Ovary (tissue), 9 donors: ENCODE measurements around the gene ACTRT3. TPM values are rescaled to one million over a fixed set of nuclear protein-coding genes. Genes with fewer than 3 reads are reported as not detected.

Experiments used
- DNase-seq, 5 donors: peaks; one replicate each; pipeline ENCODE4 v3.0.0-alpha.2; 2019 to 2020
- H3K27ac ChIP-seq, 2 donors: fragments of 200-600 bp; one replicate each; pipeline versions ENCODE4 v1.5.1 to v1.8.0; 2019 to 2022
- H3K27me3 ChIP-seq: fragments of 200-600 bp; one replicate; pipeline ENCODE4 v1.8.0; 2022
- H3K36me3 ChIP-seq: fragments of 200-600 bp; sonication (generic); one replicate; pipeline ENCODE4 v1.5.1; 2019
- H3K4me1 ChIP-seq: one replicate; pipeline ENCODE4 v1.8.1; 2013; ENCODE audit warnings: mild to moderate bottlenecking, moderate library complexity; ENCODE audit not compliant: insufficient read depth
- H3K4me3 ChIP-seq: fragments of 200-600 bp; sonication (generic); one replicate; pipeline ENCODE4 v1.5.1; 2017
- H3K9me3 ChIP-seq, 2 donors: fragments of 200-600 bp in 1 of 2; sonication (generic) in 1 of 2; one replicate each; pipeline versions ENCODE4 v1.5.1 to v1.8.1; 2013 to 2019; ENCODE audit warnings: mild to moderate bottlenecking in 1 of 2, moderate library complexity in 1 of 2
- CTCF ChIP-seq, 3 donors: fragments of 450-650 bp in 2 of 3; fragments of 200-600 bp in 1 of 3; IDR thresholded peaks; one replicate each; pipeline versions ENCODE4 v1.5.1 to v1.8.0; 2016 to 2022; ENCODE audit warnings: antibody characterized with exemption in 3 of 3, mild to moderate bottlenecking in 1 of 3
- EP300 ChIP-seq: sonication (generic); formaldehyde crosslinking; IDR thresholded peaks from one replicate; pipeline ENCODE4 v1.6.1; 2017; ENCODE audit warnings: antibody characterized with exemption
- POLR2A ChIP-seq: fragments of 450-650 bp; IDR thresholded peaks from one replicate; pipeline ENCODE4 v1.6.1; 2017; ENCODE audit warnings: antibody characterized with exemption, mild to moderate bottlenecking, moderate library complexity
- WGBS, 3 donors: extraction: QIAGEN DNeasy Blood & Tissue Kit in 1 of 3; methylation state at CpG; one replicate each; pipeline versions ENCODE4 v1.1.5 to v1.1.7; 2013 to 2017; 5-methylcytosine and 5-hydroxymethylcytosine counted together
- intact Hi-C, 4 donors: fragments of 100-400 bp; cut with DNase I; formaldehyde crosslinking; loops; one replicate each; pipeline versions ENCODE4 v1.11.0 to v1.15.1; 2022 to 2023
- polyA plus RNA-seq, 2 donors: library from polyadenylated mRNA; stranded (reverse); fragments of 200-250 nt in 1 of 2; fragments of 350-450 nt in 1 of 2; fragmentation: Illumina TruSeq in 1 of 2; extraction: RNeasy Lipid Tissue Mini Kit (QIAGEN cat#74804) in 1 of 2; gene quantifications; one replicate each; pipeline ENCODE4 v1.2.3, GENCODE V29; 2013 to 2014
- total RNA-seq, 7 donors: library from RNA; depleted of rRNA in 2 of 7; stranded (reverse); fragments of >200 nt in 2 of 7; fragmentation: NEBNext Ultra II Directional in 3 of 7; extraction: Animal tissue kit (Norgen Biotek cat#: 25700) in 3 of 7; gene quantifications; one replicate each; pipeline versions ENCODE4 v1.1.0 to v1.2.4, GENCODE V29; 2016 to 2023
- donor health status: DM: no; HTN: no; CAD: no; lungs with moderate emphysema.
- donor health status: DM: no; HTN: no; CAD: no.
- donor health status: Bipolar disorder and iron deficiency.
- donor health status: DM: yes; HTN: yes; CAD: no.
- donor health status: DM: no; HTN: no; CAD: no.
- donor health status: DM: yes; HTN: yes; CAD: no.

Gene ACTRT3
- total and polyA plus RNA-seq, 9 donors: 0.34 to 3.8 (median 2.5) TPM

GRCh38 chr3:169754711-169755110 is 14.7 kb downstream of the ACTRT3 start:
- H3K9me3 ChIP-seq: no peaks in the 10 kb centered on the region
- 82 to 89% (median 82%) methylated on average over 3 of the region's 3 CpGs for WGBS, 3 donors
- intact Hi-C loops: no loop called here
- DNase-seq: no peak
- TF ChIP-seq POLR2A (no peak), CTCF (IDR thresholded peaks at IDR 0.05) (no peak), EP300 (no peak)
- no peak overlapping the region for H3K27ac ChIP-seq
- H3K36me3 ChIP-seq: no peaks in the 10 kb centered on the region
- H3K27me3 ChIP-seq: no peaks in the 10 kb centered on the region
- no peaks in the 10 kb centered on the region for H3K4me1 ChIP-seq
- H3K4me3 ChIP-seq: no peak overlapping the region

- Histone ChIP-seq H3K4me3 (no peak overlapping the region), H3K27ac (no peak overlapping the region), H3K9me3 (no peaks in the 10 kb centered on the region), H3K4me1 (no peaks in the 10 kb centered on the region), H3K36me3 (no peaks in the 10 kb centered on the region), H3K27me3 (no peaks in the 10 kb centered on the region)
- DNase-seq: no peak
- no peak for TF ChIP-seq EP300
- TF ChIP-seq CTCF (IDR thresholded peaks at IDR 0.05): no peak
- TF ChIP-seq POLR2A: no peak
- WGBS, 3 donors: 77 to 81% (median 78%) methylated on average over 2 of the region's 2 CpGs
- intact Hi-C loops: no loop called here
Measured at GRCh38 chr3:169751875-169752274, 17.5 kb downstream of the ACTRT3 start.

- Histone ChIP-seq H3K4me1 (no peaks in the 10 kb centered on the region), H3K27ac (no peak overlapping the region), H3K36me3 (no peaks in the 10 kb centered on the region), H3K4me3 (no peak overlapping the region), H3K27me3 (no peaks in the 10 kb centered on the region), H3K9me3 (no peaks in the 10 kb centered on the region)
- intact Hi-C loops: no loop called here
- TF ChIP-seq POLR2A (no peak), EP300 (no peak), CTCF (IDR thresholded peaks at IDR 0.05) (no peak)
- 1 to 41% (median 6%) methylated on average over 2 of the region's 2 CpGs for WGBS, 3 donors
- DNase-seq: no peak
Measured at GRCh38 chr3:169750665-169751064, 18.7 kb downstream of the ACTRT3 start.

- intact Hi-C loops: loop anchor here in 2 of 4 donors (5.0 to 10.0 kb wide), 3 partner anchors 84 to 604 kb away; partner anchors contain the start of gene MECOM (in 1 of the 2)
Measured at GRCh38 chr3:169748670-169749069, 20.7 kb downstream of the ACTRT3 start.

More at GRCh38 chr3:169748670-169749069, 20.7 kb downstream of the ACTRT3 start:
- WGBS, 3 donors: 67 to 77% (median 71%) methylated on average over 3 of the region's 3 CpGs
- no peak overlapping the region for H3K27ac ChIP-seq
- H3K4me3 ChIP-seq: no peak overlapping the region
- no peaks in the 10 kb centered on the region for H3K4me1 ChIP-seq
- no peaks in the 10 kb centered on the region for H3K9me3 ChIP-seq
- no peaks in the 10 kb centered on the region for H3K27me3 ChIP-seq
- TF ChIP-seq EP300 (no peak), CTCF (IDR thresholded peaks at IDR 0.05) (no peak), POLR2A (no peak)
- no peaks in the 10 kb centered on the region for H3K36me3 ChIP-seq
- no peak for DNase-seq
